ENCODE measurements around the gene ASXL2. TPM values are rescaled to one million over a fixed set of nuclear protein-coding genes. Genes with fewer than 3 reads are reported as not detected.
A peak's percentile ranks its signal among the peaks of the same experiment; 100 is the strongest.

The ASXL2 gene
- total and polyA plus RNA-seq, 4 experiments from 2014 or later: 6.3 to 63.6 (median 33.1) TPM

GRCh38 chr2:25819597-25820039 lies 58.7 kb downstream of the ASXL2 start:
- Mint-ChIP-seq H3K36me3 (peaks cover 8 to 16% of the 10 kb centered on the region in 2 donors), H3K4me3 (peak overlapping the region in 1 of 8 donors; percentile 0), H3K27me3 (no peaks in the 10 kb centered on the region), H3K4me1 (peaks cover 42 to 79% (median 62%) of the 10 kb centered on the region in 4 donors), H3K9me3 (peaks cover 0 to 2% (median 0%) of the 10 kb centered on the region in 8 donors), H3K27ac (peak overlapping the region in 2 of 7 donors; percentile 8 to 37)
- intact Hi-C loops (cut with micrococcal nuclease): no loop called here
- no peak for DNase-seq
- peaks cover 43% of the 10 kb centered on the region for H3K4me1 ChIP-seq (ENCODE audit: insufficient read depth, low read length)
- no peak overlapping the region for H3K4me3 ChIP-seq (ENCODE audit: low read length in 2 of 2)
- no peak overlapping the region for H3K27ac ChIP-seq (ENCODE audit: low read depth, low read length)
- H3K9me3 ChIP-seq (ENCODE audit: control insufficient read depth in 1 of 2, low read length in 2 of 2): no peaks in the 10 kb centered on the region
- ChIA-PET CTCF (ENCODE audit: partially characterized antibody) (interaction anchor here (2.3 kb wide), 1 partner anchor 213 kb away, joined by 4 read pairs; no protein-coding TSS in a partner anchor), POLR2A (ENCODE audit: partially characterized antibody) (no interaction called here)
- no peaks in the 10 kb centered on the region for H3K27me3 ChIP-seq (ENCODE audit: insufficient read depth, low read length)
- no peaks in the 10 kb centered on the region for H3K36me3 ChIP-seq (ENCODE audit: insufficient read depth, low read length)

DNA sequence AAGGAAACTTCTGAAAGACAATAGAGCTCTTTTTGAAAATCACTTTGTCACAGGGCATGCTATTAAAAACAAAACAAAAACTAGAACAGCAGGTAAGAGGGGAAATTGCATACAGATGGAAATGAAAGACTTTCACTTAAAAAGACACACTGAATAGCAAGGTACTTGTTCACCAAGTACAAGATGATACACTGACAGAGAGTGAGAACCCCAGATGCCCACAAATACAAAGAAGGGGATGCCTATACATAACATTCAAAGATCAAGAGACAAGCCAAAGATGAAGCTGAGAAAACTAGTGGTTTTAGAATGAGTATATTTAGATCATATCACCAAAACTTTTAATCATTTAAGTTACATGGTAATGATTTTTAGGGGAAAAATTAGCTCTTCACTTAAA lies 60.7 kb downstream of the ASXL2 start:
- no peak overlapping the region for H3K27ac ChIP-seq (ENCODE audit: low read depth, low read length)
- H3K36me3 ChIP-seq (ENCODE audit: insufficient read depth, low read length): no peaks in the 10 kb centered on the region
- no peak for DNase-seq
- H3K27me3 ChIP-seq (ENCODE audit: insufficient read depth, low read length): no peaks in the 10 kb centered on the region
- H3K27me3 Mint-ChIP-seq: no peaks in the 10 kb centered on the region
- no peak overlapping the region for H3K4me3 ChIP-seq (ENCODE audit: low read length in 2 of 2)
- peaks cover 38 to 72% (median 60%) of the 10 kb centered on the region in 4 donors for H3K4me1 Mint-ChIP-seq
- intact Hi-C loops (cut with micrococcal nuclease): no loop called here
- peaks cover 0 to 2% (median 0%) of the 10 kb centered on the region in 8 donors for H3K9me3 Mint-ChIP-seq
- H3K36me3 Mint-ChIP-seq: peaks cover 8 to 16% of the 10 kb centered on the region in 2 donors
- peak overlapping the region in 5 of 7 donors; percentile 17 to 71 (median 33) for H3K27ac Mint-ChIP-seq
- H3K4me1 ChIP-seq (ENCODE audit: insufficient read depth, low read length): peaks cover 32% of the 10 kb centered on the region
- ChIA-PET CTCF (ENCODE audit: partially characterized antibody) (interaction anchor here (0.8 to 2.3 kb wide), 3 partner anchors 32 to 211 kb away, joined by 4 read pairs; no protein-coding TSS in a partner anchor), POLR2A (ENCODE audit: partially characterized antibody) (interaction anchor here (1.4 to 1.8 kb wide), 2 partner anchors 9 to 23 kb away, joined by 5 read pairs; no protein-coding TSS in a partner anchor)
- peak overlapping the region in 6 of 8 donors; percentile 2 to 76 (median 14) for H3K4me3 Mint-ChIP-seq
- no peaks in the 10 kb centered on the region for H3K9me3 ChIP-seq (ENCODE audit: control insufficient read depth in 1 of 2, low read length in 2 of 2)

DNA sequence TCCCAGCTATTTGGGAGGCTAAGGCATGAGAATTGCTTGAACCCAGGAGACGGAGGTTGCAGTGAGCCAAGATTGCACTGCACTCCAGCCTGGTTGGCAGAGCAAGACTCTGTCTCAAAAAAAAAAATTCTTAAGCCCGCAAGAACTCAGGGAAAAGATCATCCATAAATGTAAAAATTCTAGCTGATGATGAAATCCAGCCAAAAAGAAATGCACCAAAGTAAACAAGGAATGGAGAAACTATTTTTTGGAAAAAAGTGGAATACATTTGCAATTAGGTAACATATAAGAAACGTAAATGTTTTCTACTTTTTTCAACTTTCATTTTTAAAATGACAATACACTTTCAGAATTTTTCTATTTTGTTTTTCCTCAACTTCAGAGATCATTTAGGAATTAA lies 61.3 kb downstream of the ASXL2 start:
- Histone ChIP-seq H3K27ac (ENCODE audit: low read depth, low read length) (no peak overlapping the region), H3K4me1 (ENCODE audit: insufficient read depth, low read length) (peaks cover 33% of the 10 kb centered on the region), H3K27me3 (ENCODE audit: insufficient read depth, low read length) (no peaks in the 10 kb centered on the region), H3K9me3 (ENCODE audit: control insufficient read depth in 1 of 2, low read length in 2 of 2) (no peaks in the 10 kb centered on the region), H3K4me3 (ENCODE audit: low read length in 2 of 2) (no peak overlapping the region), H3K36me3 (ENCODE audit: insufficient read depth, low read length) (no peaks in the 10 kb centered on the region)
- Mint-ChIP-seq H3K9me3 (peaks cover 0 to 2% (median 0%) of the 10 kb centered on the region in 8 donors), H3K4me1 (peaks cover 38 to 69% (median 56%) of the 10 kb centered on the region in 4 donors), H3K36me3 (peaks cover 7 to 16% of the 10 kb centered on the region in 2 donors), H3K4me3 (peak overlapping the region in 4 of 8 donors; percentile 35 to 76 (median 51)), H3K27me3 (no peaks in the 10 kb centered on the region), H3K27ac (peak overlapping the region in 2 of 7 donors; percentile 71 to 79)
- ChIA-PET POLR2A (ENCODE audit: partially characterized antibody) (interaction anchor here (1.4 to 1.8 kb wide), 2 partner anchors 8 to 22 kb away, joined by 5 read pairs; no protein-coding TSS in a partner anchor), CTCF (ENCODE audit: partially characterized antibody) (interaction anchor here (0.8 to 1.2 kb wide), 2 partner anchors 33 to 35 kb away, joined by 4 read pairs; no protein-coding TSS in a partner anchor)
- no peak for DNase-seq
- intact Hi-C loops (cut with micrococcal nuclease): no loop called here

DNA sequence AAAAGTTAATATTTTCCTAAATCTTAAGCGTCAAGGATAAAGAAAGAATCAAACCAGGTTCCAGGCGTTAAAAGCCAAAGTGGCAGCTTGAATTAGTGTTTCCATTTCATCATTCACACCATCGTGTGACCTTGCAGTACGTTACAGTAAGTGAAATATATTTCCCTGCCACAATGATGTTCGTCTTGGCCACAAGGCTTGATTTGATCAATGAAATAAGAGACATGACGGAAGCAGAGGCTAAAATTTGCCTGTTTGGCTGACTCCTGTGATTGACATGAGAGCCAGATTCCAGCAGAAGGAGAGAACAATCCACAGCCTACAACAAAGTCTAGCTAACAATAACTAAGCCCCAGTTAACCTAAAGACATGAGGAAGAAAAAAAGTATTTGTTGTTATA lies 62.0 kb downstream of the ASXL2 start:
- Histone ChIP-seq H3K9me3 (ENCODE audit: control insufficient read depth in 1 of 2, low read length in 2 of 2) (no peaks in the 10 kb centered on the region), H3K36me3 (ENCODE audit: insufficient read depth, low read length) (no peaks in the 10 kb centered on the region), H3K4me3 (ENCODE audit: low read length in 2 of 2) (no peak overlapping the region), H3K27ac (ENCODE audit: low read depth, low read length) (no peak overlapping the region), H3K4me1 (ENCODE audit: insufficient read depth, low read length) (peaks cover 30% of the 10 kb centered on the region), H3K27me3 (ENCODE audit: insufficient read depth, low read length) (no peaks in the 10 kb centered on the region)
- DNase-seq: no peak
- peaks cover 5 to 10% of the 10 kb centered on the region in 2 donors for H3K36me3 Mint-ChIP-seq
- peak overlapping the region in 4 of 7 donors; percentile 9 to 79 (median 60) for H3K27ac Mint-ChIP-seq
- intact Hi-C loops (cut with micrococcal nuclease): no loop called here
- no peaks in the 10 kb centered on the region for H3K9me3 Mint-ChIP-seq
- H3K4me3 Mint-ChIP-seq: peak overlapping the region in 2 of 8 donors; percentile 4 to 21
- H3K27me3 Mint-ChIP-seq: no peaks in the 10 kb centered on the region
- ChIA-PET CTCF (ENCODE audit: partially characterized antibody) (no interaction called here), POLR2A (ENCODE audit: partially characterized antibody) (no interaction called here)
- H3K4me1 Mint-ChIP-seq: peaks cover 33 to 62% (median 50%) of the 10 kb centered on the region in 4 donors

DNA sequence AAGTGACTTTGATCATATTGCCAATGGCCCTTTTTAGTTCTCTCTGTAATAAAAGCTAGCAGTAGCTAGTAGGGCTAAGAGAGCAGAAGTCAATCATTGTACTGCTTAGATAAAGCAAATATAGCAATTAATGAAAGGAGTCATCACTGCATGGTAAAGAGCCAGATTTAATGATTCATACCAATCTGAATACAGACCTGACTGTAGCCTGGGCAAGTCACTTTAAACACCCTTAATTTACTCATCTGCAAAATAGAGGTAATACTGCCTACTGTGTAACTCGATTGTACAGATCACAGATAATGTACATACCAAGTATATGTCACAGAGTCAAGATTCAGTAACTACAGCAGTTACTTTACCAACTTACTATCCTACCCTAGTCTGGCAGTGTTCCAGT lies 63.6 kb downstream of the ASXL2 start:
- Mint-ChIP-seq H3K4me3 (no peak overlapping the region), H3K36me3 (peaks cover 10 to 22% of the 10 kb centered on the region in 2 donors), H3K4me1 (peaks cover 43 to 72% (median 58%) of the 10 kb centered on the region in 4 donors), H3K9me3 (no peaks in the 10 kb centered on the region), H3K27ac (no peak overlapping the region), H3K27me3 (no peaks in the 10 kb centered on the region)
- CTCF ChIA-PET (ENCODE audit: partially characterized antibody): no interaction called here
- no peaks in the 10 kb centered on the region for H3K9me3 ChIP-seq (ENCODE audit: control insufficient read depth in 1 of 2, low read length in 2 of 2)
- DNase-seq: no peak
- H3K4me3 ChIP-seq (ENCODE audit: low read length in 2 of 2): no peak overlapping the region
- H3K27me3 ChIP-seq (ENCODE audit: insufficient read depth, low read length): no peaks in the 10 kb centered on the region
- H3K36me3 ChIP-seq (ENCODE audit: insufficient read depth, low read length): no peaks in the 10 kb centered on the region
- POLR2A ChIA-PET (ENCODE audit: partially characterized antibody): interaction anchor here (1.3 kb wide), 1 partner anchor 10 kb away, joined by 3 read pairs; no protein-coding TSS in a partner anchor
- H3K4me1 ChIP-seq (ENCODE audit: insufficient read depth, low read length): peaks cover 30% of the 10 kb centered on the region
- no peak overlapping the region for H3K27ac ChIP-seq (ENCODE audit: low read depth, low read length)
- intact Hi-C loops (cut with micrococcal nuclease): no loop called here

DNA sequence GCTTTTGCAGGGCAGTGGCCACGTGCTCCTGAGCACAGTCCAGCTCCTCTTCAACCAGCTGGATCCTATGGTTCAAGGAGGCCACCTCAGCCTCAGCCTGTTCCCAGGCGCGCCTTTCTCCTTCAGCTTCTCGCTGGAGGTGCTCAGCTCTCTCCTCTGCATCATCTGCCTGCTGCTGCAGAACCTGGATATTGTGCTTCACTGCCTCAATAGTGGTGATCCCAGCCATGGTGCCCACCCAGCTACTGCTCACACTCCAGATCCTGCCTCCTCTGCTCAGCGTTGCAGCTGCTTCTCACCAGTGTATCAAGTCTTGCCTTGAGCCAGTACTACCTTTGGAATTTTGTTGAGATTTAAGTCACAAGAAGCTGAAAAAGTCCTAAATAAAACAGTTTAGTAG lies 67.9 kb downstream of the ASXL2 start:
- no peaks in the 10 kb centered on the region for H3K36me3 ChIP-seq (ENCODE audit: insufficient read depth, low read length)
- CTCF ChIA-PET (ENCODE audit: partially characterized antibody): no interaction called here
- H3K27me3 ChIP-seq (ENCODE audit: insufficient read depth, low read length): no peaks in the 10 kb centered on the region
- H3K4me1 Mint-ChIP-seq: peaks cover 32 to 59% (median 46%) of the 10 kb centered on the region in 4 donors
- H3K9me3 Mint-ChIP-seq: no peaks in the 10 kb centered on the region
- peaks cover 26% of the 10 kb centered on the region for H3K4me1 ChIP-seq (ENCODE audit: insufficient read depth, low read length)
- DNase-seq: no peak
- intact Hi-C loops (cut with micrococcal nuclease): no loop called here
- H3K27ac ChIP-seq (ENCODE audit: low read depth, low read length): no peak overlapping the region
- POLR2A ChIA-PET (ENCODE audit: partially characterized antibody): interaction anchor here (2.3 kb wide), 1 partner anchor 15 kb away, joined by 12 read pairs; no protein-coding TSS in a partner anchor
- no peak overlapping the region for H3K4me3 Mint-ChIP-seq
- H3K4me3 ChIP-seq (ENCODE audit: low read length in 2 of 2): no peak overlapping the region
- no peaks in the 10 kb centered on the region for H3K9me3 ChIP-seq (ENCODE audit: control insufficient read depth in 1 of 2, low read length in 2 of 2)
- H3K27me3 Mint-ChIP-seq: no peaks in the 10 kb centered on the region
- H3K27ac Mint-ChIP-seq: peak overlapping the region in 1 of 7 donors; percentile 15
- H3K36me3 Mint-ChIP-seq: peaks cover 21 to 32% of the 10 kb centered on the region in 2 donors

- no peaks in the 10 kb centered on the region for H3K27me3 Mint-ChIP-seq
- DNase-seq: no peak
- peak overlapping the region in 5 of 7 donors; percentile 16 to 82 (median 57) for H3K27ac Mint-ChIP-seq
- H3K4me1 ChIP-seq (ENCODE audit: insufficient read depth, low read length): peaks cover 26% of the 10 kb centered on the region
- H3K9me3 ChIP-seq (ENCODE audit: control insufficient read depth in 1 of 2, low read length in 2 of 2): no peaks in the 10 kb centered on the region
- H3K9me3 Mint-ChIP-seq: no peaks in the 10 kb centered on the region
- ChIA-PET CTCF (ENCODE audit: partially characterized antibody) (no interaction called here), POLR2A (ENCODE audit: partially characterized antibody) (interaction anchor here (0.5 to 2.3 kb wide), 3 partner anchors 8 to 141 kb away, joined by 3 to 12 read pairs (median 5); no protein-coding TSS in a partner anchor)
- H3K4me1 Mint-ChIP-seq: peaks cover 28 to 54% (median 41%) of the 10 kb centered on the region in 4 donors
- H3K27ac ChIP-seq (ENCODE audit: low read depth, low read length): no peak overlapping the region
- no peaks in the 10 kb centered on the region for H3K27me3 ChIP-seq (ENCODE audit: insufficient read depth, low read length)
- peaks cover 23 to 32% of the 10 kb centered on the region in 2 donors for H3K36me3 Mint-ChIP-seq
- intact Hi-C loops (cut with micrococcal nuclease): no loop called here
- H3K4me3 Mint-ChIP-seq: peak overlapping the region in 1 of 8 donors; percentile 4
- peaks cover under 1% of the 10 kb centered on the region for H3K36me3 ChIP-seq (ENCODE audit: insufficient read depth, low read length)
- H3K4me3 ChIP-seq (ENCODE audit: low read length in 2 of 2): no peak overlapping the region
Observed at GRCh38 chr2:25809646-25810045, 68.6 kb downstream of the ASXL2 start.

Data from CD4-positive, alpha-beta memory T cell (primary cell).